ENCODE results near the gene ZBP1. TPM values are rescaled to one million over a fixed set of nuclear protein-coding genes. Genes with fewer than 3 reads are reported as not detected.

ZBP1 gene
- total RNA-seq, 1 experiment from 2014 or later, result not detected

DNA sequence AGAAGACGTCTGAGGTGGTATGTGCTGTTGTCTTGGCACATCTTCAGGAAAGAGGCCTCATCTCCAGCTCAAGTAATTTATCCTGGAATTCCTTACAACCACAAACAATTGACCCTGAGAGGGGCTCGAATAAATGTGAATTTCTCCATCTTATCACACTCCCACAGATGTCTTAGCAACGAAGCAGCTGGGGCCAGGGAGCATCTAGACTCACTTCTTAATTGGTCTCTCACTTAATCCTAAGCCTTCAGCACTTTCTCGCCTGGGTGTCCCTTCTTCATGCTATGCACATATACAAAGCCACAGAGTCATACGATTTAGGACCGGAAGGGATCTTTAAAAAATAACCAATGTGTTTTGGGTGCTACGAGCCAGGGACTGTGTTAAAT lies 32.2 kb downstream of the ZBP1 start:
- H3K4me3 Mint-ChIP-seq (ENCODE audit: unreplicated experiment), result no peak overlapping the region
- no peaks in the 10 kb centered on the region for H3K36me3 Mint-ChIP-seq (ENCODE audit: insufficient read depth, unreplicated experiment)
- no peaks in the 10 kb centered on the region for H3K4me1 Mint-ChIP-seq (ENCODE audit: low read depth, unreplicated experiment)
- no peak overlapping the region for H3K27ac Mint-ChIP-seq (ENCODE audit: unreplicated experiment)
- intact Hi-C loops (cut with micrococcal nuclease; ENCODE audit: unreplicated experiment), result no loop called here
- no peaks in the 10 kb centered on the region for H3K36me3 ChIP-seq (ENCODE audit: control insufficient read depth, insufficient read depth, low read length)
- TF ChIP-seq, protein P1, sequence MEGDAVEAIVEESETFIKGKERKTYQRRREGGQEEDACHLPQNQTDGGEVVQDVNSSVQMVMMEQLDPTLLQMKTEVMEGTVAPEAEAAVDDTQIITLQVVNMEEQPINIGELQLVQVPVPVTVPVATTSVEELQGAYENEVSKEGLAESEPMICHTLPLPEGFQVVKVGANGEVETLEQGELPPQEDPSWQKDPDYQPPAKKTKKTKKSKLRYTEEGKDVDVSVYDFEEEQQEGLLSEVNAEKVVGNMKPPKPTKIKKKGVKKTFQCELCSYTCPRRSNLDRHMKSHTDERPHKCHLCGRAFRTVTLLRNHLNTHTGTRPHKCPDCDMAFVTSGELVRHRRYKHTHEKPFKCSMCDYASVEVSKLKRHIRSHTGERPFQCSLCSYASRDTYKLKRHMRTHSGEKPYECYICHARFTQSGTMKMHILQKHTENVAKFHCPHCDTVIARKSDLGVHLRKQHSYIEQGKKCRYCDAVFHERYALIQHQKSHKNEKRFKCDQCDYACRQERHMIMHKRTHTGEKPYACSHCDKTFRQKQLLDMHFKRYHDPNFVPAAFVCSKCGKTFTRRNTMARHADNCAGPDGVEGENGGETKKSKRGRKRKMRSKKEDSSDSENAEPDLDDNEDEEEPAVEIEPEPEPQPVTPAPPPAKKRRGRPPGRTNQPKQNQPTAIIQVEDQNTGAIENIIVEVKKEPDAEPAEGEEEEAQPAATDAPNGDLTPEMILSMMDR (IDR thresholded peaks at IDR 0.05; ENCODE audit: insufficient read depth in 1 of 2, low read depth in 1 of 2, low read length in 1 of 2, severe bottlenecking in 1 of 2, unreplicated experiment in 1 of 2), result no peak
- ChIA-PET CTCF (interaction anchor here (0.9 kb wide), 1 partner anchor 498 kb away, joined by 4 read pairs; no protein-coding TSS in a partner anchor), POLR2A (no interaction called here)
- H3K4me1 ChIP-seq, result peaks cover 4% of the 10 kb centered on the region; the same call in 1 of the 2 replicates
- no peaks in the 10 kb centered on the region for H3K9me3 Mint-ChIP-seq (ENCODE audit: unreplicated experiment)
- no TSS peak for BruUV-seq (replicated peaks)
- H3K4me3 ChIP-seq (ENCODE audit: low read depth, low read length), result no peak overlapping the region
- peaks cover 9% of the 10 kb centered on the region for H3K9me3 ChIP-seq
- DNase-seq, result no peak
- no peaks in the 10 kb centered on the region for H3K27me3 ChIP-seq (replicated peaks; ENCODE audit: control insufficient read depth, insufficient read depth, low read length)
- peaks cover 6% of the 10 kb centered on the region for H3K27me3 Mint-ChIP-seq (ENCODE audit: insufficient read depth, unreplicated experiment)

GRCh38 chr20:57587278-57587988 lies 32.8 kb downstream of the ZBP1 start:
- intact Hi-C loops (cut with micrococcal nuclease; ENCODE audit: unreplicated experiment), result no loop called here
- peaks cover 6% of the 10 kb centered on the region for H3K27me3 Mint-ChIP-seq (ENCODE audit: insufficient read depth, unreplicated experiment)
- no peak overlapping the region for H3K4me3 ChIP-seq (ENCODE audit: low read depth, low read length)

GRCh38 chr20:57586943-57587277 lies 33.3 kb downstream of the ZBP1 start:
- POLR2A ChIA-PET, result no interaction called here
- CTCF ChIA-PET, result no interaction called here
- no TSS peak for BruUV-seq (replicated peaks)

More at GRCh38 chr20:57587278-57587988, 32.8 kb downstream of the ZBP1 start:
- no peaks in the 10 kb centered on the region for H3K36me3 ChIP-seq (ENCODE audit: control insufficient read depth, insufficient read depth, low read length)
- DNase-seq, result no peak
- POLR2A ChIA-PET, result no interaction called here
- H3K9me3 ChIP-seq, result peaks cover 9% of the 10 kb centered on the region
- no peaks in the 10 kb centered on the region for H3K9me3 Mint-ChIP-seq (ENCODE audit: unreplicated experiment)
- no TSS peak for BruUV-seq (replicated peaks)
- H3K27ac Mint-ChIP-seq (ENCODE audit: unreplicated experiment), result no peak overlapping the region
- no peaks in the 10 kb centered on the region for H3K36me3 Mint-ChIP-seq (ENCODE audit: insufficient read depth, unreplicated experiment)
- CTCF ChIA-PET, result interaction anchor here (0.9 kb wide), 1 partner anchor 499 kb away, joined by 4 read pairs; no protein-coding TSS in a partner anchor
- TF ChIP-seq, protein P1 (IDR thresholded peaks at IDR 0.05; ENCODE audit: insufficient read depth in 1 of 2, low read depth in 1 of 2, low read length in 1 of 2, severe bottlenecking in 1 of 2, unreplicated experiment in 1 of 2), result no peak
- H3K4me1 Mint-ChIP-seq (ENCODE audit: low read depth, unreplicated experiment), result no peaks in the 10 kb centered on the region
- H3K27me3 ChIP-seq (replicated peaks; ENCODE audit: control insufficient read depth, insufficient read depth, low read length), result no peaks in the 10 kb centered on the region
- no peak overlapping the region for H3K4me3 Mint-ChIP-seq (ENCODE audit: unreplicated experiment)
- peaks cover 4% of the 10 kb centered on the region; the same call in 1 of the 2 replicates for H3K4me1 ChIP-seq

More at GRCh38 chr20:57586943-57587277, 33.3 kb downstream of the ZBP1 start:
- no peaks in the 10 kb centered on the region for H3K36me3 Mint-ChIP-seq (ENCODE audit: insufficient read depth, unreplicated experiment)
- H3K4me1 Mint-ChIP-seq (ENCODE audit: low read depth, unreplicated experiment), result no peaks in the 10 kb centered on the region
- H3K36me3 ChIP-seq (ENCODE audit: control insufficient read depth, insufficient read depth, low read length), result no peaks in the 10 kb centered on the region
- peaks cover 6% of the 10 kb centered on the region for H3K27me3 Mint-ChIP-seq (ENCODE audit: insufficient read depth, unreplicated experiment)
- TF ChIP-seq, protein P1 (IDR thresholded peaks at IDR 0.05; ENCODE audit: insufficient read depth in 1 of 2, low read depth in 1 of 2, low read length in 1 of 2, severe bottlenecking in 1 of 2, unreplicated experiment in 1 of 2), result no peak
- no peaks in the 10 kb centered on the region for H3K27me3 ChIP-seq (replicated peaks; ENCODE audit: control insufficient read depth, insufficient read depth, low read length)
- H3K4me1 ChIP-seq, result peaks cover 4% of the 10 kb centered on the region; the same call in 1 of the 2 replicates
- no peaks in the 10 kb centered on the region for H3K9me3 Mint-ChIP-seq (ENCODE audit: unreplicated experiment)
- DNase-seq, result no peak
- intact Hi-C loops (cut with micrococcal nuclease; ENCODE audit: unreplicated experiment), result no loop called here
- H3K9me3 ChIP-seq, result peaks cover 9% of the 10 kb centered on the region
- H3K27ac Mint-ChIP-seq (ENCODE audit: unreplicated experiment), result no peak overlapping the region
- H3K4me3 Mint-ChIP-seq (ENCODE audit: unreplicated experiment), result no peak overlapping the region
- no peak overlapping the region for H3K4me3 ChIP-seq (ENCODE audit: low read depth, low read length)
